Measurements from ENCODE around the gene SLC9A1.

Gene SLC9A1

GRCh38 chr1:27161594-27161993 is 6.7 kb upstream of the SLC9A1 start:
- peaks cover 8% of the 10 kb centered on the region for H3K4me1 Mint-ChIP-seq
- no peak overlapping the region for H3K4me3 Mint-ChIP-seq
- no peaks in the 10 kb centered on the region for H3K27me3 Mint-ChIP-seq
- no peaks in the 10 kb centered on the region for H3K9me3 Mint-ChIP-seq
- ATAC-seq (peak; percentile 46), DNase-seq (no peak)
- no peaks in the 10 kb centered on the region for H3K36me3 Mint-ChIP-seq (ENCODE audit: low read depth)
- no peak overlapping the region for H3K27ac Mint-ChIP-seq

GRCh38 chr1:27157194-27157593 is 2.3 kb upstream of the SLC9A1 start:
- ATAC-seq, result no peak
- Mint-ChIP-seq H3K27me3 (no peaks in the 10 kb centered on the region), H3K9me3 (no peaks in the 10 kb centered on the region), H3K4me3 (no peak overlapping the region), H3K27ac (no peak overlapping the region), H3K36me3 (ENCODE audit: low read depth) (no peaks in the 10 kb centered on the region), H3K4me1 (peaks cover 38% of the 10 kb centered on the region)
- DNase-seq, result no peak

GRCh38 chr1:27154469-27154990 is 395 bp downstream of the SLC9A1 start:
- H3K36me3 Mint-ChIP-seq (ENCODE audit: low read depth), result no peaks in the 10 kb centered on the region
- H3K4me3 Mint-ChIP-seq, result peak overlapping the region; percentile 89
- H3K27me3 Mint-ChIP-seq, result no peaks in the 10 kb centered on the region
- no peaks in the 10 kb centered on the region for H3K9me3 Mint-ChIP-seq
- H3K4me1 Mint-ChIP-seq, result peaks cover 48% of the 10 kb centered on the region
- DNase-seq (no peak), ATAC-seq (no peak)
- peak overlapping the region; percentile 82 for H3K27ac Mint-ChIP-seq

- H3K27me3 Mint-ChIP-seq, result no peaks in the 10 kb centered on the region
- peaks cover 53% of the 10 kb centered on the region for H3K4me1 Mint-ChIP-seq
- ATAC-seq (no peak), DNase-seq (no peak)
- H3K27ac Mint-ChIP-seq, result peak overlapping the region; percentile 82
- H3K9me3 Mint-ChIP-seq, result no peaks in the 10 kb centered on the region
- H3K36me3 Mint-ChIP-seq (ENCODE audit: low read depth), result no peaks in the 10 kb centered on the region
- peak overlapping the region; percentile 89 for H3K4me3 Mint-ChIP-seq
Observed at GRCh38 chr1:27153927-27154358, 982 bp downstream of the SLC9A1 start.

GRCh38 chr1:27153549-27153886 is 1.4 kb downstream of the SLC9A1 start:
- Mint-ChIP-seq H3K27ac (peak overlapping the region; percentile 82), H3K4me1 (peaks cover 57% of the 10 kb centered on the region), H3K36me3 (ENCODE audit: low read depth) (no peaks in the 10 kb centered on the region), H3K27me3 (no peaks in the 10 kb centered on the region), H3K4me3 (peak overlapping the region; percentile 89), H3K9me3 (no peaks in the 10 kb centered on the region)
- no peak for DNase-seq
- no peak for ATAC-seq

GRCh38 chr1:27152829-27153548 is 1.9 kb downstream of the SLC9A1 start:
- no peak for ATAC-seq

GRCh38 chr1:27152004-27152828 is 2.7 kb downstream of the SLC9A1 start:
- no peak overlapping the region for H3K27ac Mint-ChIP-seq
- ATAC-seq, result no peak

More at GRCh38 chr1:27152829-27153548, 1.9 kb downstream of the SLC9A1 start:
- Mint-ChIP-seq H3K27me3 (no peaks in the 10 kb centered on the region), H3K4me1 (peaks cover 63% of the 10 kb centered on the region), H3K4me3 (peak overlapping the region; percentile 89), H3K27ac (no peak overlapping the region), H3K9me3 (no peaks in the 10 kb centered on the region), H3K36me3 (ENCODE audit: low read depth) (no peaks in the 10 kb centered on the region)
- DNase-seq, result no peak

GRCh38 chr1:27150641-27151040 is 4.3 kb downstream of the SLC9A1 start:
- ATAC-seq, result no peak
- no peak overlapping the region for H3K27ac Mint-ChIP-seq
- no peak overlapping the region for H3K4me3 Mint-ChIP-seq
- peaks cover 64% of the 10 kb centered on the region for H3K4me1 Mint-ChIP-seq
- no peaks in the 10 kb centered on the region for H3K36me3 Mint-ChIP-seq (ENCODE audit: low read depth)
- DNase-seq, result no peak
- H3K27me3 Mint-ChIP-seq, result no peaks in the 10 kb centered on the region
- H3K9me3 Mint-ChIP-seq, result no peaks in the 10 kb centered on the region

More at GRCh38 chr1:27152004-27152828, 2.7 kb downstream of the SLC9A1 start:
- Mint-ChIP-seq H3K9me3 (no peaks in the 10 kb centered on the region), H3K4me1 (peaks cover 63% of the 10 kb centered on the region), H3K4me3 (peak overlapping the region; percentile 89), H3K36me3 (ENCODE audit: low read depth) (no peaks in the 10 kb centered on the region), H3K27me3 (no peaks in the 10 kb centered on the region)
- no peak for DNase-seq

- H3K27ac Mint-ChIP-seq, result no peak overlapping the region
Observed at GRCh38 chr1:27150183-27150582, 4.7 kb downstream of the SLC9A1 start.

GRCh38 chr1:27149762-27150113 is 5.2 kb downstream of the SLC9A1 start:
- Mint-ChIP-seq H3K27ac (no peak overlapping the region), H3K36me3 (ENCODE audit: low read depth) (peaks cover 3% of the 10 kb centered on the region), H3K27me3 (no peaks in the 10 kb centered on the region), H3K9me3 (no peaks in the 10 kb centered on the region), H3K4me3 (no peak overlapping the region), H3K4me1 (peaks cover 57% of the 10 kb centered on the region)
- DNase-seq (no peak), ATAC-seq (no peak)

More at GRCh38 chr1:27150183-27150582, 4.7 kb downstream of the SLC9A1 start:
- Mint-ChIP-seq H3K36me3 (ENCODE audit: low read depth) (peaks cover under 1% of the 10 kb centered on the region), H3K4me1 (peaks cover 59% of the 10 kb centered on the region), H3K4me3 (no peak overlapping the region), H3K9me3 (no peaks in the 10 kb centered on the region), H3K27me3 (no peaks in the 10 kb centered on the region)
- DNase-seq (no peak), ATAC-seq (no peak)

GRCh38 chr1:27149084-27149761 is 5.7 kb downstream of the SLC9A1 start:
- ATAC-seq (no peak), DNase-seq (no peak)
- Mint-ChIP-seq H3K4me3 (no peak overlapping the region), H3K9me3 (no peaks in the 10 kb centered on the region), H3K27me3 (no peaks in the 10 kb centered on the region), H3K4me1 (peaks cover 55% of the 10 kb centered on the region), H3K27ac (no peak overlapping the region), H3K36me3 (ENCODE audit: low read depth) (peaks cover 3% of the 10 kb centered on the region)

- no peaks in the 10 kb centered on the region for H3K27me3 Mint-ChIP-seq
- ATAC-seq (no peak), DNase-seq (no peak)
- no peak overlapping the region for H3K27ac Mint-ChIP-seq
- H3K9me3 Mint-ChIP-seq, result no peaks in the 10 kb centered on the region
- peaks cover 48% of the 10 kb centered on the region for H3K4me1 Mint-ChIP-seq
- peaks cover 5% of the 10 kb centered on the region for H3K36me3 Mint-ChIP-seq (ENCODE audit: low read depth)
- no peak overlapping the region for H3K4me3 Mint-ChIP-seq
Observed at GRCh38 chr1:27148591-27148990, 6.3 kb downstream of the SLC9A1 start.

GRCh38 chr1:27147842-27148518 is 6.9 kb downstream of the SLC9A1 start:
- DNase-seq (no peak), ATAC-seq (no peak)
- H3K36me3 Mint-ChIP-seq (ENCODE audit: low read depth), result peaks cover 5% of the 10 kb centered on the region
- H3K9me3 Mint-ChIP-seq, result no peaks in the 10 kb centered on the region
- H3K27me3 Mint-ChIP-seq, result no peaks in the 10 kb centered on the region
- no peak overlapping the region for H3K4me3 Mint-ChIP-seq
- H3K27ac Mint-ChIP-seq, result no peak overlapping the region
- peaks cover 47% of the 10 kb centered on the region for H3K4me1 Mint-ChIP-seq

GRCh38 chr1:27145934-27146354 is 9.0 kb downstream of the SLC9A1 start:
- Mint-ChIP-seq H3K4me3 (no peak overlapping the region), H3K9me3 (no peaks in the 10 kb centered on the region), H3K27me3 (no peaks in the 10 kb centered on the region), H3K4me1 (peaks cover 46% of the 10 kb centered on the region), H3K27ac (no peak overlapping the region), H3K36me3 (ENCODE audit: low read depth) (peaks cover 7% of the 10 kb centered on the region)
- DNase-seq, result no peak
- no peak for ATAC-seq
